ENCODE data around the gene PLOD3.

Gene PLOD3

GRCh38 chr7:101167645-101168411 is 49.6 kb downstream of the PLOD3 start:
- H3K9ac ChIP-seq (ENCODE audit: low read length) = no peak overlapping the region
- H3K27ac ChIP-seq (ENCODE audit: low read length) = no peak overlapping the region
- peaks cover 42% of the 10 kb centered on the region for H3K27me3 ChIP-seq (ENCODE audit: low read depth, low read length)
- H3K4me2 ChIP-seq (ENCODE audit: low read length) = no peak overlapping the region
- no peak overlapping the region for H3K4me3 ChIP-seq (ENCODE audit: low read length)
- H3K4me1 ChIP-seq (ENCODE audit: low read length) = peaks cover 21% of the 10 kb centered on the region
- TF ChIP-seq EZH2phosphoT487 (IDR thresholded peaks at IDR 0.05; ENCODE audit: low read depth) (no peak), CTCF (IDR thresholded peaks at IDR 0.05; ENCODE audit: low read depth, low read length) (no peak)
- H2AFZ ChIP-seq (ENCODE audit: low read depth, low read length) = no peak overlapping the region
- no peaks in the 10 kb centered on the region for H4K20me1 ChIP-seq (ENCODE audit: insufficient read depth, low read length)
- no peaks in the 10 kb centered on the region for H3K79me2 ChIP-seq (ENCODE audit: low read length)
- no peaks in the 10 kb centered on the region for H3K9me3 ChIP-seq (ENCODE audit: insufficient read depth, low read length)
- no peaks in the 10 kb centered on the region for H3K36me3 ChIP-seq (replicated peaks; ENCODE audit: low read depth, low read length)

- Histone ChIP-seq H3K9ac (ENCODE audit: low read length) (no peak overlapping the region), H3K79me2 (ENCODE audit: low read length) (no peaks in the 10 kb centered on the region), H3K4me2 (ENCODE audit: low read length) (0 out of 2 replicates have a peak overlapping the region, but pooled peaks have one; percentile 9), H3K9me3 (ENCODE audit: insufficient read depth, low read length) (no peaks in the 10 kb centered on the region), H3K27me3 (ENCODE audit: low read depth, low read length) (peaks cover 42% of the 10 kb centered on the region), H4K20me1 (ENCODE audit: insufficient read depth, low read length) (no peaks in the 10 kb centered on the region), H2AFZ (ENCODE audit: low read depth, low read length) (no peak overlapping the region), H3K4me3 (ENCODE audit: low read length) (no peak overlapping the region), H3K27ac (ENCODE audit: low read length) (no peak overlapping the region), H3K4me1 (ENCODE audit: low read length) (peaks cover 28% of the 10 kb centered on the region), H3K36me3 (replicated peaks; ENCODE audit: low read depth, low read length) (peaks cover 1% of the 10 kb centered on the region)
- TF ChIP-seq CTCF (IDR thresholded peaks at IDR 0.05; ENCODE audit: low read depth, low read length) (no peak), EZH2phosphoT487 (IDR thresholded peaks at IDR 0.05; ENCODE audit: low read depth) (no peak)
Observed at GRCh38 chr7:101166909-101167644, 50.3 kb downstream of the PLOD3 start.

DNA sequence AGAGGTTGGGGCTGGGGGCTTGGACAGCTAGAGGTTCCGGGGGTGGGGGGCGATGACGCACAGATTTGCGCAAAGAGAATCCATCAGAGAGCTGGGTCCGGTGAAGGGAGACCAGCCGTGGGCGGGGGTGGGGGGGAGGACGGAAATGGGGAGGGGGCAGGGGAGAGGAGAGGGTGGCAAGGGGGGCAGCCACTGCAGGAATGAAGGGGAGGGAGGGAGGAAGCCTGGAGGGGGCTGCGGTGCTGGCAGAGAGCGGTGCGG is 50.8 kb downstream of the PLOD3 start:
- no peak overlapping the region for H3K4me3 ChIP-seq (ENCODE audit: low read length)
- H3K9ac ChIP-seq (ENCODE audit: low read length) = no peak overlapping the region
- H3K36me3 ChIP-seq (replicated peaks; ENCODE audit: low read depth, low read length) = peaks cover 4% of the 10 kb centered on the region
- peaks cover 28% of the 10 kb centered on the region for H3K4me1 ChIP-seq (ENCODE audit: low read length)
- peaks cover 39% of the 10 kb centered on the region for H3K27me3 ChIP-seq (ENCODE audit: low read depth, low read length)
- no peaks in the 10 kb centered on the region for H3K79me2 ChIP-seq (ENCODE audit: low read length)
- H3K4me2 ChIP-seq (ENCODE audit: low read length) = no peak overlapping the region
- no peak for TF ChIP-seq EZH2phosphoT487 (IDR thresholded peaks at IDR 0.05; ENCODE audit: low read depth)
- no peak for TF ChIP-seq CTCF (IDR thresholded peaks at IDR 0.05; ENCODE audit: low read depth, low read length)
- H3K9me3 ChIP-seq (ENCODE audit: insufficient read depth, low read length) = no peaks in the 10 kb centered on the region
- no peak overlapping the region for H3K27ac ChIP-seq (ENCODE audit: low read length)
- H4K20me1 ChIP-seq (ENCODE audit: insufficient read depth, low read length) = no peaks in the 10 kb centered on the region
- H2AFZ ChIP-seq (ENCODE audit: low read depth, low read length) = no peak overlapping the region

- H3K4me3 ChIP-seq (ENCODE audit: low read length) = no peak overlapping the region
- H4K20me1 ChIP-seq (ENCODE audit: insufficient read depth, low read length) = no peaks in the 10 kb centered on the region
- no peak overlapping the region for H3K27ac ChIP-seq (ENCODE audit: low read length)
- no peaks in the 10 kb centered on the region for H3K9me3 ChIP-seq (ENCODE audit: insufficient read depth, low read length)
- H3K36me3 ChIP-seq (replicated peaks; ENCODE audit: low read depth, low read length) = peaks cover 9% of the 10 kb centered on the region
- H3K79me2 ChIP-seq (ENCODE audit: low read length) = no peaks in the 10 kb centered on the region
- TF ChIP-seq EZH2phosphoT487 (IDR thresholded peaks at IDR 0.05; ENCODE audit: low read depth) (no peak), CTCF (IDR thresholded peaks at IDR 0.05; ENCODE audit: low read depth, low read length) (no peak)
- H2AFZ ChIP-seq (ENCODE audit: low read depth, low read length) = no peak overlapping the region
- no peak overlapping the region for H3K4me2 ChIP-seq (ENCODE audit: low read length)
- peaks cover 28% of the 10 kb centered on the region for H3K4me1 ChIP-seq (ENCODE audit: low read length)
- H3K9ac ChIP-seq (ENCODE audit: low read length) = no peak overlapping the region
- peaks cover 36% of the 10 kb centered on the region for H3K27me3 ChIP-seq (ENCODE audit: low read depth, low read length)
Observed at GRCh38 chr7:101165958-101166647, 51.3 kb downstream of the PLOD3 start.

Measured in OCI-LY3 (cell line).